ACC112 (cell line): ENCODE measurements around the gene ZNF268.

Experiments used
- H2AFZ ChIP-seq: fragments of 200-600 bp; sonication (generic); one replicate; pipeline ENCODE4 v1.6.0; 2017; ENCODE audit warnings: antibody characterized with exemption, low read length; ENCODE audit not compliant: unreplicated experiment
- H3K27ac ChIP-seq: fragments of 200-600 bp; sonication (generic); 2 replicates; pipeline ENCODE4 v1.5.1; 2014; ENCODE audit warnings: low read depth, mild to moderate bottlenecking, antibody characterized with exemption, low read length, moderate library complexity
- H3K27me3 ChIP-seq: fragments of 200-600 bp; sonication (generic); 2 replicates; pipeline ENCODE4 v1.6.1; 2014; ENCODE audit warnings: mild to moderate bottlenecking, antibody characterized with exemption, low read length, moderate library complexity, mixed read lengths; ENCODE audit not compliant: insufficient read depth
- H3K36me3 ChIP-seq: fragments of 200-600 bp; sonication (generic); 2 replicates; pipeline ENCODE4 v1.6.1; 2016; ENCODE audit warnings: mild to moderate bottlenecking, antibody characterized with exemption, low read length, moderate library complexity, mixed read lengths; ENCODE audit not compliant: insufficient read depth
- H3K4me1 ChIP-seq: fragments of 200-600 bp; sonication (generic); one replicate; pipeline ENCODE4 v1.6.1; 2016; ENCODE audit warnings: low read length, mixed read lengths; ENCODE audit not compliant: insufficient read depth, unreplicated experiment, control insufficient read depth
- H3K4me3 ChIP-seq: fragments of 200-600 bp; sonication (generic); 2 replicates; pipeline ENCODE4 v1.5.1; 2014; ENCODE audit warnings: mild to moderate bottlenecking, low read depth, low read length
- H3K79me2 ChIP-seq: fragments of 200-600 bp; sonication (generic); one replicate; pipeline ENCODE4 v1.6.0; 2016; ENCODE audit warnings: low read length; ENCODE audit not compliant: control insufficient read depth, unreplicated experiment, insufficient read depth

The ZNF268 gene

GRCh38 chr12:133181238-133181959, at the start of gene ZNF268:
TSS of gene ZNF268 (plus strand) at chr12:133181495. CDS start at chr12:133181998, 503 bp downstream.
- Histone ChIP-seq H2AFZ (peak within 1 kb of the TSS; percentile 94), H3K27me3 (no peaks in the 10 kb centered on the region), H3K4me3 (peak within 1 kb of the TSS; percentile 95), H3K27ac (peak within 1 kb of the TSS; percentile 41), H3K4me1 (peaks cover 7% of the 10 kb centered on the region), H3K79me2 (peaks cover 22% of the 10 kb centered on the region), H3K36me3 (peaks cover 37% of the 10 kb centered on the region)

GRCh38 chr12:133135747-133136146, 45.5 kb upstream of the ZNF268 start:
- no peak overlapping the region for H3K27ac ChIP-seq
- no peaks in the 10 kb centered on the region for H3K27me3 ChIP-seq
- no peak overlapping the region for H3K4me3 ChIP-seq
- peaks cover 9% of the 10 kb centered on the region for H3K79me2 ChIP-seq
- H3K4me1 ChIP-seq = peaks cover 4% of the 10 kb centered on the region
- no peak overlapping the region for H2AFZ ChIP-seq
- H3K36me3 ChIP-seq = peaks cover 71% of the 10 kb centered on the region

GRCh38 chr12:133145981-133146380, 35.3 kb upstream of the ZNF268 start:
- Histone ChIP-seq H3K27ac (no peak overlapping the region), H3K27me3 (no peaks in the 10 kb centered on the region), H3K36me3 (peaks cover 80% of the 10 kb centered on the region), H3K4me1 (no peaks in the 10 kb centered on the region), H3K4me3 (no peak overlapping the region), H2AFZ (no peak overlapping the region), H3K79me2 (no peaks in the 10 kb centered on the region)

- Histone ChIP-seq H3K27ac (no peak overlapping the region), H3K4me1 (no peaks in the 10 kb centered on the region), H3K79me2 (no peaks in the 10 kb centered on the region), H3K4me3 (no peak overlapping the region), H2AFZ (no peak overlapping the region), H3K27me3 (no peaks in the 10 kb centered on the region), H3K36me3 (peaks cover 75% of the 10 kb centered on the region)
Measured at GRCh38 chr12:133156125-133156690, 25.1 kb upstream of the ZNF268 start.

GRCh38 chr12:133165776-133166175, 15.5 kb upstream of the ZNF268 start:
- no peak overlapping the region for H3K27ac ChIP-seq
- H3K4me3 ChIP-seq = no peak overlapping the region
- H3K27me3 ChIP-seq = no peaks in the 10 kb centered on the region
- no peaks in the 10 kb centered on the region for H3K4me1 ChIP-seq
- H2AFZ ChIP-seq = no peak overlapping the region
- H3K36me3 ChIP-seq = no peaks in the 10 kb centered on the region
- no peaks in the 10 kb centered on the region for H3K79me2 ChIP-seq

GRCh38 chr12:133172491-133172890, 8.8 kb upstream of the ZNF268 start:
- H3K27me3 ChIP-seq = no peaks in the 10 kb centered on the region
- no peaks in the 10 kb centered on the region for H3K4me1 ChIP-seq
- no peak overlapping the region for H2AFZ ChIP-seq
- H3K27ac ChIP-seq = no peak overlapping the region
- 0 out of 2 replicates have a peak, but pooled peaks cover 2% of the 10 kb centered on the region for H3K36me3 ChIP-seq
- H3K79me2 ChIP-seq = no peaks in the 10 kb centered on the region
- H3K4me3 ChIP-seq = no peak overlapping the region

- Histone ChIP-seq H3K4me3 (no peak overlapping the region), H3K27ac (no peak overlapping the region), H3K4me1 (no peaks in the 10 kb centered on the region), H3K79me2 (no peaks in the 10 kb centered on the region), H3K27me3 (no peaks in the 10 kb centered on the region), H2AFZ (no peak overlapping the region), H3K36me3 (0 out of 2 replicates have a peak, but pooled peaks cover 2% of the 10 kb centered on the region)
Measured at GRCh38 chr12:133174901-133175300, 6.4 kb upstream of the ZNF268 start.

GRCh38 chr12:133180669-133181068, 626 bp upstream of the ZNF268 start:
- Histone ChIP-seq H3K79me2 (peaks cover 22% of the 10 kb centered on the region), H3K4me3 (no peak overlapping the region), H3K36me3 (peaks cover 31% of the 10 kb centered on the region), H2AFZ (no peak overlapping the region), H3K4me1 (peaks cover 7% of the 10 kb centered on the region), H3K27ac (no peak overlapping the region), H3K27me3 (no peaks in the 10 kb centered on the region)

- Histone ChIP-seq H3K36me3 (peaks cover 98% of the 10 kb centered on the region), H3K4me1 (no peaks in the 10 kb centered on the region), H3K27ac (no peak overlapping the region), H3K27me3 (no peaks in the 10 kb centered on the region), H3K4me3 (no peak overlapping the region), H2AFZ (no peak overlapping the region), H3K79me2 (peaks cover 2% of the 10 kb centered on the region)
Measured at GRCh38 chr12:133190176-133190575, 8.9 kb downstream of the ZNF268 start.

GRCh38 chr12:133192847-133193246, 11.6 kb downstream of the ZNF268 start:
- no peaks in the 10 kb centered on the region for H3K4me1 ChIP-seq
- H3K36me3 ChIP-seq = peaks cover 82% of the 10 kb centered on the region
- H3K27me3 ChIP-seq = no peaks in the 10 kb centered on the region
- no peak overlapping the region for H2AFZ ChIP-seq
- no peaks in the 10 kb centered on the region for H3K79me2 ChIP-seq
- no peak overlapping the region for H3K27ac ChIP-seq
- no peak overlapping the region for H3K4me3 ChIP-seq

GRCh38 chr12:133201888-133202287, 20.6 kb downstream of the ZNF268 start:
- Histone ChIP-seq H3K27me3 (no peaks in the 10 kb centered on the region), H3K36me3 (peaks cover 56% of the 10 kb centered on the region), H3K4me3 (no peak overlapping the region), H2AFZ (no peak overlapping the region), H3K79me2 (no peaks in the 10 kb centered on the region), H3K27ac (no peak overlapping the region), H3K4me1 (no peaks in the 10 kb centered on the region)
